ENCODE measurements around the gene CHTF18. TPM values are rescaled to one million over a fixed set of nuclear protein-coding genes. Genes with fewer than 3 reads are reported as not detected.

Gene CHTF18
- total and polyA plus RNA-seq, 2 donors (not counting 3 experiments of a cell fraction or from before 2014, with no cell fraction given), result 33.0 to 69.5 TPM

GRCh38 chr16:843771-844170, 55.4 kb downstream of the CHTF18 start:
- Histone ChIP-seq H3K9me1 (replicated peaks; ENCODE audit: control insufficient read depth, extremely low read depth, insufficient read depth, low read length) (no peaks in the 10 kb centered on the region), H3K4me1 (ENCODE audit: control insufficient read depth, extremely low read depth, insufficient read depth, low read length) (no peaks in the 10 kb centered on the region), H3K27ac (ENCODE audit: insufficient read depth, low read depth, low read length) (no peak overlapping the region), H3K4me3 (replicated peaks in 1 of 3; ENCODE audit: insufficient read depth in 1 of 3, low read depth in 1 of 3, low read length in 3 of 3) (no peak overlapping the region), H3K9me3 (replicated peaks; ENCODE audit: control insufficient read depth, insufficient read depth, low read length) (no peaks in the 10 kb centered on the region), H4K20me1 (replicated peaks; ENCODE audit: control insufficient read depth, extremely low read depth, insufficient read depth, low read length) (no peaks in the 10 kb centered on the region), H3K27me3 (ENCODE audit: control insufficient read depth in 2 of 2, insufficient read depth in 2 of 2, low read length in 2 of 2) (no peaks in the 10 kb centered on the region), H3K79me2 (ENCODE audit: control insufficient read depth, insufficient read depth, low read length) (no peaks in the 10 kb centered on the region), H2AFZ (ENCODE audit: low read depth, low read length) (no peak overlapping the region), H3K4me2 (ENCODE audit: insufficient read depth, low read length) (no peak overlapping the region), H3K9ac (replicated peaks; ENCODE audit: extremely low read depth, insufficient read depth, low read length) (no peak overlapping the region), H3K36me3 (ENCODE audit: control insufficient read depth in 2 of 2, extremely low read depth in 1 of 2, insufficient read depth in 2 of 2, low read length in 2 of 2) (no peaks in the 10 kb centered on the region)
- ChIA-PET POLR2A (no interaction called here), CTCF (no interaction called here)
- no peak for FAIRE-seq
- TF ChIP-seq FOS (IDR thresholded peaks at IDR 0.05; ENCODE audit: borderline replicate concordance, insufficient read depth, low read length) (no peak), POLR2AphosphoS5 (IDR thresholded peaks at IDR 0.05; ENCODE audit: insufficient read depth, low read depth, low read length) (no peak), POLR2A (IDR thresholded peaks at IDR 0.05; ENCODE audit: low read depth, low read length) (no peak), MYC (IDR thresholded peaks at IDR 0.05; ENCODE audit: low read depth, low read length) (no peak), EZH2 (IDR thresholded peaks at IDR 0.05; ENCODE audit: borderline replicate concordance, low read depth, low read length, severe bottlenecking) (no peak), JUN (IDR thresholded peaks at IDR 0.05; ENCODE audit: borderline replicate concordance, insufficient read depth, insufficient read length, low read depth) (no peak), GATA2 (IDR thresholded peaks at IDR 0.05; ENCODE audit: insufficient read depth, insufficient read length, low read depth, low read length) (no peak)
- TF ChIP-seq, protein P1, sequence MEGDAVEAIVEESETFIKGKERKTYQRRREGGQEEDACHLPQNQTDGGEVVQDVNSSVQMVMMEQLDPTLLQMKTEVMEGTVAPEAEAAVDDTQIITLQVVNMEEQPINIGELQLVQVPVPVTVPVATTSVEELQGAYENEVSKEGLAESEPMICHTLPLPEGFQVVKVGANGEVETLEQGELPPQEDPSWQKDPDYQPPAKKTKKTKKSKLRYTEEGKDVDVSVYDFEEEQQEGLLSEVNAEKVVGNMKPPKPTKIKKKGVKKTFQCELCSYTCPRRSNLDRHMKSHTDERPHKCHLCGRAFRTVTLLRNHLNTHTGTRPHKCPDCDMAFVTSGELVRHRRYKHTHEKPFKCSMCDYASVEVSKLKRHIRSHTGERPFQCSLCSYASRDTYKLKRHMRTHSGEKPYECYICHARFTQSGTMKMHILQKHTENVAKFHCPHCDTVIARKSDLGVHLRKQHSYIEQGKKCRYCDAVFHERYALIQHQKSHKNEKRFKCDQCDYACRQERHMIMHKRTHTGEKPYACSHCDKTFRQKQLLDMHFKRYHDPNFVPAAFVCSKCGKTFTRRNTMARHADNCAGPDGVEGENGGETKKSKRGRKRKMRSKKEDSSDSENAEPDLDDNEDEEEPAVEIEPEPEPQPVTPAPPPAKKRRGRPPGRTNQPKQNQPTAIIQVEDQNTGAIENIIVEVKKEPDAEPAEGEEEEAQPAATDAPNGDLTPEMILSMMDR (IDR thresholded peaks at IDR 0.05; ENCODE audit: extremely low read depth in 1 of 2, insufficient read depth in 1 of 2, low read depth in 1 of 2, low read length in 2 of 2), result no peak
- TF ChIP-seq, protein P2, sequence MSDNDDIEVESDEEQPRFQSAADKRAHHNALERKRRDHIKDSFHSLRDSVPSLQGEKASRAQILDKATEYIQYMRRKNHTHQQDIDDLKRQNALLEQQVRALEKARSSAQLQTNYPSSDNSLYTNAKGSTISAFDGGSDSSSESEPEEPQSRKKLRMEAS (IDR thresholded peaks at IDR 0.05; ENCODE audit: insufficient read depth, insufficient read length), result no peak
- BruUV-seq (replicated peaks), result no TSS peak
- dilution Hi-C loops (cut with MboI; ENCODE audit: extremely low pct_ligation_motif_present, low sequenced_read_pairs), result no loop called here
- intact Hi-C loops (cut with micrococcal nuclease), result no loop called here
- no peak for DNase-seq (ENCODE audit: low read depth, low spot score)

Data from endothelial cell of umbilical vein (primary cell).